ENCODE data around the gene SEMA4B.

- TF ChIP-seq CTCF (IDR thresholded peaks at IDR 0.05) (no peak), POLR2A (IDR thresholded peaks at IDR 0.05) (no peak)
These were observed 22.5 kb downstream of the SEMA4B start for GRCh38 chr15:90223441-90224165.

Data from lower leg skin (tissue), 3 donors.